Measurements from ENCODE around the gene ARFGAP3.

- TF ChIP-seq, protein P1, sequence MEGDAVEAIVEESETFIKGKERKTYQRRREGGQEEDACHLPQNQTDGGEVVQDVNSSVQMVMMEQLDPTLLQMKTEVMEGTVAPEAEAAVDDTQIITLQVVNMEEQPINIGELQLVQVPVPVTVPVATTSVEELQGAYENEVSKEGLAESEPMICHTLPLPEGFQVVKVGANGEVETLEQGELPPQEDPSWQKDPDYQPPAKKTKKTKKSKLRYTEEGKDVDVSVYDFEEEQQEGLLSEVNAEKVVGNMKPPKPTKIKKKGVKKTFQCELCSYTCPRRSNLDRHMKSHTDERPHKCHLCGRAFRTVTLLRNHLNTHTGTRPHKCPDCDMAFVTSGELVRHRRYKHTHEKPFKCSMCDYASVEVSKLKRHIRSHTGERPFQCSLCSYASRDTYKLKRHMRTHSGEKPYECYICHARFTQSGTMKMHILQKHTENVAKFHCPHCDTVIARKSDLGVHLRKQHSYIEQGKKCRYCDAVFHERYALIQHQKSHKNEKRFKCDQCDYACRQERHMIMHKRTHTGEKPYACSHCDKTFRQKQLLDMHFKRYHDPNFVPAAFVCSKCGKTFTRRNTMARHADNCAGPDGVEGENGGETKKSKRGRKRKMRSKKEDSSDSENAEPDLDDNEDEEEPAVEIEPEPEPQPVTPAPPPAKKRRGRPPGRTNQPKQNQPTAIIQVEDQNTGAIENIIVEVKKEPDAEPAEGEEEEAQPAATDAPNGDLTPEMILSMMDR (IDR thresholded peaks at IDR 0.05), result no peak
- TF ChIP-seq POLR2AphosphoS5 (IDR thresholded peaks at IDR 0.05) (no peak), EP300 (IDR thresholded peaks at IDR 0.05) (no peak)
Observed at GRCh38 chr22:42883121-42883520, 26.0 kb upstream of the ARFGAP3 start.

Data from sigmoid colon (tissue), 4 donors.